IMR-90 (cell line): ENCODE results near the gene IZUMO4.

Source experiments
- BHLHE40 ChIP-seq: fragments of 150-350 bp; IDR thresholded peaks from 2 replicates; pipeline ENCODE4 v1.6.1; 2016; ENCODE audit warnings: mild to moderate bottlenecking, low read depth, low read length
- CEBPB ChIP-seq: IDR thresholded peaks from 2 replicates; pipeline ENCODE4 v1.6.1; 2012; ENCODE audit warnings: low read depth, low read length, improper control_type of control experiment
- CTCF ChIP-seq: conservative IDR thresholded peaks from 2 replicates; pipeline ENCODE4 v1.5.1; 2012; ENCODE audit warnings: mild to moderate bottlenecking, low read depth, low read length, improper control_type of control experiment
- MAFK ChIP-seq: IDR thresholded peaks from 2 replicates; pipeline ENCODE4 v1.6.1; 2012; ENCODE audit warnings: low read depth, low read length, improper control_type of control experiment
- MXI1 ChIP-seq: IDR thresholded peaks from 2 replicates; pipeline ENCODE4 v1.6.1; 2012; ENCODE audit warnings: low read depth, mild to moderate bottlenecking, low read length, moderate library complexity, borderline replicate concordance
- RFX5 ChIP-seq: IDR thresholded peaks from 2 replicates; pipeline ENCODE4 v1.8.0; 2012; ENCODE audit warnings: low read depth, mild to moderate bottlenecking, low read length, moderate library complexity
- TF ChIP-seq, protein P1 (sequence below): fragments of 150-350 bp; IDR thresholded peaks from 2 replicates; pipeline ENCODE4 v1.6.1; 2017; ENCODE audit warnings: mild to moderate bottlenecking, antibody characterized with exemption, low read length, low read depth

DNA sequence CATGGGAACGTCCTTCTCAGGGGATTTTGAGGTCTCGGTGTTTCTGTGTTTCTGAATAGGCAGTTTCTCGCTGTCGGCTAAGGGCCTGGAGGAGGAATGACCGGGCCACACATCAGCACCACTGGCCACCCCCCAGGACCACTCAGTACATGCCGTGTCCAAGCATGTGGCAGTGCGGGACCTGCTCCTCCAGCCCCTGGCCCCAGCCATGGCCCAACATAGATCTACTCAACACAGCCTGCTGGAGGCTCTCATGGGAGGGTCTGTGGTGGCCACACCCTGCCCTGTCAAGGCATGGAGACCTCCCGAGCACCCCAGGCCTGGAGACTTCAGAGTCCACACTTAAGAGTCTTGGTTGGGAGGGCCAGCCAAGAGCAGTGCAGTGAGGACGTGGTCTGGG, 17.5 kb downstream of the IZUMO4 start:
- TF ChIP-seq RFX5 (no peak), CTCF (no peak), CEBPB (no peak), MXI1 (no peak), MAFK (no peak), BHLHE40 (no peak)
- TF ChIP-seq, protein P1, sequence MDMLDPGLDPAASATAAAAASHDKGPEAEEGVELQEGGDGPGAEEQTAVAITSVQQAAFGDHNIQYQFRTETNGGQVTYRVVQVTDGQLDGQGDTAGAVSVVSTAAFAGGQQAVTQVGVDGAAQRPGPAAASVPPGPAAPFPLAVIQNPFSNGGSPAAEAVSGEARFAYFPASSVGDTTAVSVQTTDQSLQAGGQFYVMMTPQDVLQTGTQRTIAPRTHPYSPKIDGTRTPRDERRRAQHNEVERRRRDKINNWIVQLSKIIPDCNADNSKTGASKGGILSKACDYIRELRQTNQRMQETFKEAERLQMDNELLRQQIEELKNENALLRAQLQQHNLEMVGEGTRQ, result no peak
